GM12878 (cell line): ENCODE measurements around the gene SLC25A13.

Experiments used
- CEBPB ChIP-seq, 2 experiments: fragments of 150-350 bp in 1 of 2; IDR thresholded peaks; 2 replicates each; pipeline ENCODE4 v1.6.1; 2012 to 2014; ENCODE audit warnings: low read depth in 2 of 2, low read length in 2 of 2, borderline replicate concordance in 1 of 2, inconsistent platforms in 1 of 2
- CTCF ChIP-seq, 3 experiments: IDR thresholded peaks in 2 of 3; conservative IDR thresholded peaks in 1 of 3; 2 replicates each; pipeline ENCODE4 v1.5.1; 2011; ENCODE audit warnings: low read depth in 3 of 3, low read length in 3 of 3, mild to moderate bottlenecking in 3 of 3, control low read depth in 2 of 3, moderate library complexity in 2 of 3, inconsistent platforms in 1 of 3, mixed read lengths in 1 of 3; ENCODE audit not compliant: control insufficient read depth in 2 of 3, insufficient read depth in 1 of 3; ENCODE audit errors: extremely low read depth in 1 of 3
- ETV6 ChIP-seq, 2 experiments: fragments of 450-650 bp in 1 of 2; IDR thresholded peaks in 1 of 2; conservative IDR thresholded peaks in 1 of 2; 2 replicates each; pipeline ENCODE4 v1.6.1; 2014; ENCODE audit warnings: antibody characterized with exemption in 1 of 2, borderline replicate concordance in 1 of 2, low read depth in 1 of 2, mild to moderate bottlenecking in 1 of 2, moderate library complexity in 1 of 2
- JUND ChIP-seq: IDR thresholded peaks from 2 replicates; pipeline ENCODE4 v1.6.1; 2012; ENCODE audit warnings: low read depth, mild to moderate bottlenecking, low read length, improper control_type of control experiment, moderate library complexity
- KDM1A ChIP-seq: fragments of 200-600 bp; sonication (generic); IDR thresholded peaks from 2 replicates; pipeline ENCODE4 v1.6.1; 2016; ENCODE audit warnings: borderline replicate concordance
- MAX ChIP-seq: IDR thresholded peaks from 2 replicates; pipeline ENCODE4 v1.6.1; 2012; ENCODE audit warnings: low read depth, low read length, improper control_type of control experiment
- NR2C2 ChIP-seq: IDR thresholded peaks from 2 replicates; pipeline ENCODE4 v1.6.1; 2011; ENCODE audit warnings: borderline replicate concordance, low read depth; ENCODE audit not compliant: control insufficient read depth, insufficient read length
- POLR2AphosphoS5 ChIP-seq: IDR thresholded peaks from 2 replicates; pipeline ENCODE4 v1.6.1; 2011; ENCODE audit warnings: mild to moderate bottlenecking, low read length, inconsistent platforms
- SMAD5 ChIP-seq: IDR thresholded peaks from 2 replicates; pipeline ENCODE4 v1.6.1; 2016; ENCODE audit warnings: antibody characterized with exemption, low read depth
- ZZZ3 ChIP-seq: IDR thresholded peaks from 2 replicates; pipeline ENCODE4 v1.6.1; 2011; ENCODE audit warnings: low read depth; ENCODE audit not compliant: control insufficient read depth, insufficient read length

GRCh38 chr7:96183163-96183670, 138.7 kb downstream of the SLC25A13 start:
- TF ChIP-seq CTCF (IDR thresholded peaks at IDR 0.05 in 2 of 3, conservative IDR thresholded peaks at IDR 0.05 in 1 of 3; ENCODE audit: control insufficient read depth in 2 of 3, extremely low read depth in 1 of 3, insufficient read depth in 1 of 3, low read depth in 3 of 3, low read length in 3 of 3) = no peak
- no peak for TF ChIP-seq POLR2AphosphoS5
- no peak for TF ChIP-seq ETV6 (conservative IDR thresholded peaks at IDR 0.05 in 1 of 2, IDR thresholded peaks at IDR 0.05 in 1 of 2; ENCODE audit: borderline replicate concordance in 1 of 2, low read depth in 1 of 2)
- no peak for TF ChIP-seq CEBPB (IDR thresholded peaks at IDR 0.05; ENCODE audit: borderline replicate concordance in 1 of 2, low read depth in 2 of 2, low read length in 2 of 2)
- TF ChIP-seq ZZZ3 = no peak
- TF ChIP-seq KDM1A = no peak
- no peak for TF ChIP-seq SMAD5
- no peak for TF ChIP-seq MAX
- TF ChIP-seq NR2C2 = no peak
- TF ChIP-seq JUND = no peak
